ENCODE measurements around the gene SC5D.

Gene SC5D

DNA sequence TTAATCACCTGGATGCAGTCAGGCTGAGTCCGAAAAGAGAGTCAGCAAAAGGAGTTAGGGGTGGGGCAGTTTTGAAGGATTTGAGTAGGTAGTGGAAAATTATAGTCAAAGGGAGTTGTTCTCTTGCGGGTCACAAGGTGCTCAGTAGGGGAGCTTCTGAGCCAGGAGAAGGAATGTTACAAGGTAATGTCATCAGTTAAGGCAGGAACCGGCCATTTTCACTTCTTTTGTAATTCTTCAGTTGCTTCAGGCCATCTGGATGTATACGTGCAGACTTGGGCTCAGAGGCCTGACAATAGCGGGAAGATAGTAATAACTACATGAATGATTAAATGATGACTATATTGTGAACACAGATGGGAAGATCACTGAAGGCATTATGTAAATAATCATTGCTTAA lies 6.2 kb downstream of the SC5D start:
- TF ChIP-seq, protein P1, sequence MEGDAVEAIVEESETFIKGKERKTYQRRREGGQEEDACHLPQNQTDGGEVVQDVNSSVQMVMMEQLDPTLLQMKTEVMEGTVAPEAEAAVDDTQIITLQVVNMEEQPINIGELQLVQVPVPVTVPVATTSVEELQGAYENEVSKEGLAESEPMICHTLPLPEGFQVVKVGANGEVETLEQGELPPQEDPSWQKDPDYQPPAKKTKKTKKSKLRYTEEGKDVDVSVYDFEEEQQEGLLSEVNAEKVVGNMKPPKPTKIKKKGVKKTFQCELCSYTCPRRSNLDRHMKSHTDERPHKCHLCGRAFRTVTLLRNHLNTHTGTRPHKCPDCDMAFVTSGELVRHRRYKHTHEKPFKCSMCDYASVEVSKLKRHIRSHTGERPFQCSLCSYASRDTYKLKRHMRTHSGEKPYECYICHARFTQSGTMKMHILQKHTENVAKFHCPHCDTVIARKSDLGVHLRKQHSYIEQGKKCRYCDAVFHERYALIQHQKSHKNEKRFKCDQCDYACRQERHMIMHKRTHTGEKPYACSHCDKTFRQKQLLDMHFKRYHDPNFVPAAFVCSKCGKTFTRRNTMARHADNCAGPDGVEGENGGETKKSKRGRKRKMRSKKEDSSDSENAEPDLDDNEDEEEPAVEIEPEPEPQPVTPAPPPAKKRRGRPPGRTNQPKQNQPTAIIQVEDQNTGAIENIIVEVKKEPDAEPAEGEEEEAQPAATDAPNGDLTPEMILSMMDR (IDR thresholded peaks at IDR 0.05; ENCODE audit: low read depth, low read length, missing control alignments) = no peak
- in situ Hi-C loops (cut with HindIII; ENCODE audit: low sequenced_read_pairs) = no loop called here
- DNase-seq (ENCODE audit: low read depth) = no peak
- H3K4me3 ChIP-seq (ENCODE audit: low read depth, low read length) = no peak overlapping the region

DNA sequence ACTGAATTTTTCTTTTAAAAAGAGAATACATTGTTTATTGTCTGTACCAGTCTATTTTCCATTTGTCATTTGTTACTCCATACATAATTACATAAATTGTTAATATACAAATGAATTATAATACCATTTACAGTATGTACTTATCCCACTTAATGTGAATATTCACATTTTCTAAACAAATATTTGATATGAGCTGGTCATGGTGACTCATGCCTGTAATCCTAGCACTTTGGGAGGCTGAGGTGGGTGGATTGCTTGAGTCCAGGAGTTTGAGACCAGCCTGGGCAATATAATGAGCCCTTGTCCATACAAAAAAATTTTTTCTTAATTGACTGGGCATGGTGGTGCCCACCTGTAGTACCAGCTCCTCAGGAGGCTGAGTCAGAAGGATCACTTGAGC lies 6.8 kb downstream of the SC5D start:
- no peak overlapping the region for H3K4me3 ChIP-seq (ENCODE audit: low read depth, low read length)
- TF ChIP-seq, protein P1 (IDR thresholded peaks at IDR 0.05; ENCODE audit: low read depth, low read length, missing control alignments) = no peak
- no peak for DNase-seq (ENCODE audit: low read depth)
- in situ Hi-C loops (cut with HindIII; ENCODE audit: low sequenced_read_pairs) = no loop called here

DNA sequence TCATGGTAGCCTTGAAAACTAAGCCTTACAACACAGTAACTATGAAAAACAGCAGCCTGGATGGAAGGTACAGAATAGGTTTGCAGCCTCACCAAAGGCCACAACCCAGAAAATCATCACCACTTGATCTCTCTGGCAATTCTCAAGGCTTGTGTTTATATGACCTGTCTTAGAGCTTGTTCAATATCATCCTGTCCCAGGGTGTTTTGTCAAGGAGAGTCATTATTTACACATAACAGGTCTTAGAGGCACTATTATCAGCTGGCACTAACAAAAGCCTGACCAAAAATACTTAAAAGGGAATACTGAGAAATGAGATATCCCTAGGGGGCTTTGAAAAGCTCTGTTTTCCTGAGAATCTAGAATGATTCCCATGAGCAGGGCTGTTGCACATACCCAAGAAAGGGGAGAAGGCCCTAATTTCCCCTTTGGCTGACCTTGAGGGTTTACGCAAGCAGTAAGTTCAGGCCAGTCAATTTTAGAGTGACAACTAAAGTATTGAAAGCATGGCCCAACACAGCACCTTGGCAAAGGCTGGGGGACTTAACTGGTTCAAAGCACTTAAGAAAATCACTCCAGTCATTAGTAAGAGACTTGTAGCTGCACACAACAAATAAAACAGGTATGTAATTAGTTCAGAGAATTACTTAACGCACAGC lies 7.9 kb downstream of the SC5D start:
- in situ Hi-C loops (cut with HindIII; ENCODE audit: low sequenced_read_pairs) = no loop called here
- TF ChIP-seq, protein P1 (IDR thresholded peaks at IDR 0.05; ENCODE audit: low read depth, low read length, missing control alignments) = no peak
- H3K4me3 ChIP-seq (ENCODE audit: low read depth, low read length) = no peak overlapping the region
- DNase-seq (ENCODE audit: low read depth) = no peak

DNA sequence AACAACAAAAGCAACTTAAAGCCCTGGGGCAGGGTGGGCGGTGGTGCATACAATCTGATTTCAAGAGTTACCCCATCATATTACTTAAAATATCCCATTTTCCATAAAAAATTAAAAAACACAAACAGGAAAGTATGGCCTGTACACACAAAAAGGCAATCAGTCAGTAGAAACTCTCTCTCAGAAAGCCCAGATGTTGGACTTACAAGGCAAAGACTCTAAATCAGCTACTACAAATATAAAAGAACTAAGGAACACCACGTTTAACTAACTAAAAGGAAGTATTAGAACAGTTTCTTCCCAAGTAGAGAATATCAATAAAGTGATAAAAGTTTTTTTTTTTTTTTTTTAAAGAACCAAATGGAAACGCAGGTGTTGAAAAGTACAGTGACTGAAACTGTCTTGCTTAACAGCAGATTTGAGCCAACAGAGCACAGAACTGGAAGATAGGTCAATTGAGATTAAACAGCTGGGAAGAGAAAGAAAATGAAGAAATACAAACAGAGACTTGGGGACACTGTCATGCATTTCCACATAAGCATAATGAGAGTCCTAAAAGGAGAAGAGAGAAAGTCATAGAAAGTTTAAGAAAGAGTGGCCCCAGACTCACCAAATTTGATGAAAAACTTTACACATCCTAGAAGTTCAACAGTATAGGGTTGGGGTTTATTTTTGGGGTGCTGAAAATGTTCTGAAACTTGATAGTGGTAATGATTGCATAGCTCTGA lies 8.6 kb downstream of the SC5D start:
- no peak overlapping the region for H3K4me3 ChIP-seq (ENCODE audit: low read depth, low read length)
- no peak for DNase-seq (ENCODE audit: low read depth)
- in situ Hi-C loops (cut with HindIII; ENCODE audit: low sequenced_read_pairs) = no loop called here
- TF ChIP-seq, protein P1 (IDR thresholded peaks at IDR 0.05; ENCODE audit: low read depth, low read length, missing control alignments) = no peak

DNA sequence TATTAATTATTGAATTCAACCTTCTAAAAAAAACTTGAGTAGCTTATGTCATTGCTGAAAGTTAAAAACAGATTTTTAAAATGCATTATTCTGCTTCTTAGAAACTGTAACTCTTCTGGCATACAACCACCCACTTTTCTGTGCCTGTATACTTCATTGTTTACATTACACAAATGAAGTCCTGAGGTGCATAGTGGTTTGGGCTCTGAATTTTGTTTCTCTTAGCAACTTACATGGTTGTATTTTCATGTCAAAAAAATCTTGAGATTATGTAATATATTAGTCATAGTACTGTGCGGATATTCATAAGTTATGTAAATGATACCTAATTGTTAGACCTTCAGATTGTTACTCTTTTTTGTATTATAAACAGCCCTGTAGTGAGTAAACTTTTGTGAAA lies 12.2 kb downstream of the SC5D start:
- TF ChIP-seq, protein P1 (IDR thresholded peaks at IDR 0.05; ENCODE audit: low read depth, low read length, missing control alignments) = no peak
- in situ Hi-C loops (cut with HindIII; ENCODE audit: low sequenced_read_pairs) = no loop called here
- no peak overlapping the region for H3K4me3 ChIP-seq (ENCODE audit: low read depth, low read length)
- DNase-seq (ENCODE audit: low read depth) = no peak

DNA sequence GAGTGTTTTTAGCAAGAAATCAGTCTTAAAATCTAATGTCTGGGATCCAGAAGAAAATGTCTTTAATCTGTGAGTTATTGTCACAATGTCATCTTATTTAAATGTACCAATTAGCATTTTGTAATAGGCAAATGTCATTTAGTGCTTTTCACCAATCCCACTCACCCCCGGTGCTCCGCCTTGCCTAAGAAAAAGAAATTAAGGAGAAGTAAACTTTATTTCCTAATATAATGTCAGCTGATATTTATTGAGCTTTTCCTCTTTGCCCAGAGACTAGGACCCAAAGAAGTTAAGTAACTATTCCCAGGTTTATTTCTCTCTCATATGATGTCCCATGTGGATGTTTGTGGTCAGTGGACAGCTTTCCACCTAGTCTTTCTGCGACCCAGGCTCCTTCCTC lies 16.2 kb downstream of the SC5D start:
- no peak for DNase-seq (ENCODE audit: low read depth)
- no peak overlapping the region for H3K4me3 ChIP-seq (ENCODE audit: low read depth, low read length)
- TF ChIP-seq, protein P1 (IDR thresholded peaks at IDR 0.05; ENCODE audit: low read depth, low read length, missing control alignments) = no peak
- in situ Hi-C loops (cut with HindIII; ENCODE audit: low sequenced_read_pairs) = no loop called here

Data from astrocyte of the cerebellum (primary cell).